Activated gamma-delta T cell (primary cell): ENCODE measurements around the gene MOCS1.
A peak's percentile ranks its signal among the peaks of the same experiment; 100 is the strongest.
"Not testable (repeated sequence)": the region's sequence is repeated elsewhere in the genome, so short reads cannot be mapped to it uniquely, and the experiment has no call there.

Experiments
- DNase-seq: peaks from one replicate; lab custom pipeline; 2025; lab: John Stamatoyannopoulos, UW
- total RNA-seq, 2 donors: gene quantifications; one replicate each; lab custom pipeline; 2026; lab: John Stamatoyannopoulos, UW

MOCS1 gene
- 0.61 to 1.8 reads per million in 2 donors for total RNA-seq

GRCh38 chr6:39934131-39934757, at the start of gene MOCS1:
MOCS1 (minus strand) TSS chr6:39934462; CDS start chr6:39934417, 45 bp downstream.
- DNase-seq, result peak; percentile 18

GRCh38 chr6:39984051-39984450, 49.8 kb upstream of the MOCS1 start:
- DNase-seq, result no peak

GRCh38 chr6:39983193-39983592, 48.9 kb upstream of the MOCS1 start:
- DNase-seq, result no peak

- no peak for DNase-seq
Observed at GRCh38 chr6:39982720-39983119, 48.5 kb upstream of the MOCS1 start.

- DNase-seq, result no peak
Observed at GRCh38 chr6:39980839-39981580, 46.7 kb upstream of the MOCS1 start.

GRCh38 chr6:39979461-39980328, 45.4 kb upstream of the MOCS1 start:
- no peak for DNase-seq

- no peak for DNase-seq
Observed at GRCh38 chr6:39978240-39978639, 44.0 kb upstream of the MOCS1 start.

- no peak for DNase-seq
Observed at GRCh38 chr6:39973661-39974060, 39.4 kb upstream of the MOCS1 start.

GRCh38 chr6:39972717-39973116, 38.5 kb upstream of the MOCS1 start:
- not testable (repeated sequence) for DNase-seq

- not testable (repeated sequence) for DNase-seq
Observed at GRCh38 chr6:39971131-39971530, 36.9 kb upstream of the MOCS1 start.

GRCh38 chr6:39965751-39966150, 31.5 kb upstream of the MOCS1 start:
- no peak for DNase-seq

GRCh38 chr6:39964530-39964929, 30.3 kb upstream of the MOCS1 start:
- no peak for DNase-seq

- no peak for DNase-seq
Observed at GRCh38 chr6:39964094-39964493, 29.8 kb upstream of the MOCS1 start.

GRCh38 chr6:39962831-39963230, 28.6 kb upstream of the MOCS1 start:
- no peak for DNase-seq

- no peak for DNase-seq
Observed at GRCh38 chr6:39961178-39961577, 26.9 kb upstream of the MOCS1 start.

GRCh38 chr6:39958947-39959346, 24.7 kb upstream of the MOCS1 start:
- DNase-seq, result no peak

GRCh38 chr6:39956936-39957335, 22.7 kb upstream of the MOCS1 start:
- DNase-seq, result no peak

- no peak for DNase-seq
Observed at GRCh38 chr6:39953076-39953618, 18.9 kb upstream of the MOCS1 start.

GRCh38 chr6:39952167-39952566, 17.9 kb upstream of the MOCS1 start:
- no peak for DNase-seq

- no peak for DNase-seq
Observed at GRCh38 chr6:39951716-39952115, 17.5 kb upstream of the MOCS1 start.

GRCh38 chr6:39951191-39951590, 16.9 kb upstream of the MOCS1 start:
- DNase-seq, result no peak

- no peak for DNase-seq
Observed at GRCh38 chr6:39950125-39950720, 16.0 kb upstream of the MOCS1 start.
